ENCODE results near the gene ARIH2.

ARIH2 gene

GRCh38 chr3:48879994-48880377 is 38.7 kb upstream of the ARIH2 start:
- Histone ChIP-seq H3F3A (ENCODE audit: insufficient read depth) (no peaks in the 10 kb centered on the region), H3K79me2 (ENCODE audit: insufficient read depth, low read length) (no peaks in the 10 kb centered on the region), H3K4me3 (ENCODE audit: insufficient read depth, low read length, poor library complexity, severe bottlenecking) (no peak overlapping the region), H3K9me2 (replicated peaks; ENCODE audit: insufficient read depth, low read length) (no peaks in the 10 kb centered on the region), H3K4me2 (ENCODE audit: low read depth, low read length, poor library complexity, severe bottlenecking) (no peak overlapping the region), H3K36me3 (ENCODE audit: low read length) (no peaks in the 10 kb centered on the region), H3K9ac (ENCODE audit: low read length) (no peak overlapping the region), H3K9me3 (ENCODE audit: insufficient read depth, low read length) (no peaks in the 10 kb centered on the region), H3K27ac (ENCODE audit: low read depth, low read length) (no peak overlapping the region), H3K27me3 (ENCODE audit: low read length) (no peaks in the 10 kb centered on the region), H4K20me1 (ENCODE audit: low read depth, low read length) (no peaks in the 10 kb centered on the region), H2AFZ (ENCODE audit: low read depth, low read length, severe bottlenecking) (no peak overlapping the region)
- TF ChIP-seq EZH2phosphoT487 (conservative IDR thresholded peaks at IDR 0.05; ENCODE audit: low read length) (no peak), CTCF (IDR thresholded peaks at IDR 0.05; ENCODE audit: insufficient read depth, low read length, poor library complexity, severe bottlenecking) (no peak)

GRCh38 chr3:48881006-48881405 is 37.6 kb upstream of the ARIH2 start:
- H3K4me2 ChIP-seq (ENCODE audit: low read depth, low read length, poor library complexity, severe bottlenecking), result no peak overlapping the region
- no peaks in the 10 kb centered on the region for H3K79me2 ChIP-seq (ENCODE audit: insufficient read depth, low read length)
- H2AFZ ChIP-seq (ENCODE audit: low read depth, low read length, severe bottlenecking), result no peak overlapping the region
- H3K36me3 ChIP-seq (ENCODE audit: low read length), result no peaks in the 10 kb centered on the region
- no peaks in the 10 kb centered on the region for H3K27me3 ChIP-seq (ENCODE audit: low read length)
- H3K9me3 ChIP-seq (ENCODE audit: insufficient read depth, low read length), result no peaks in the 10 kb centered on the region
- no peak for TF ChIP-seq EZH2phosphoT487 (conservative IDR thresholded peaks at IDR 0.05; ENCODE audit: low read length)
- TF ChIP-seq CTCF (IDR thresholded peaks at IDR 0.05; ENCODE audit: insufficient read depth, low read length, poor library complexity, severe bottlenecking), result no peak
- H4K20me1 ChIP-seq (ENCODE audit: low read depth, low read length), result no peaks in the 10 kb centered on the region
- no peaks in the 10 kb centered on the region for H3K9me2 ChIP-seq (replicated peaks; ENCODE audit: insufficient read depth, low read length)
- no peak overlapping the region for H3K27ac ChIP-seq (ENCODE audit: low read depth, low read length)
- H3F3A ChIP-seq (ENCODE audit: insufficient read depth), result no peaks in the 10 kb centered on the region
- H3K4me3 ChIP-seq (ENCODE audit: insufficient read depth, low read length, poor library complexity, severe bottlenecking), result no peak overlapping the region
- H3K9ac ChIP-seq (ENCODE audit: low read length), result no peak overlapping the region

GRCh38 chr3:48881652-48882114 is 37.0 kb upstream of the ARIH2 start:
- Histone ChIP-seq H2AFZ (ENCODE audit: low read depth, low read length, severe bottlenecking) (no peak overlapping the region), H3K36me3 (ENCODE audit: low read length) (no peaks in the 10 kb centered on the region), H3K27ac (ENCODE audit: low read depth, low read length) (no peak overlapping the region), H3K9me3 (ENCODE audit: insufficient read depth, low read length) (no peaks in the 10 kb centered on the region), H3K9ac (ENCODE audit: low read length) (no peak overlapping the region), H4K20me1 (ENCODE audit: low read depth, low read length) (no peaks in the 10 kb centered on the region), H3F3A (ENCODE audit: insufficient read depth) (no peaks in the 10 kb centered on the region), H3K4me2 (ENCODE audit: low read depth, low read length, poor library complexity, severe bottlenecking) (no peak overlapping the region), H3K79me2 (ENCODE audit: insufficient read depth, low read length) (no peaks in the 10 kb centered on the region), H3K4me3 (ENCODE audit: insufficient read depth, low read length, poor library complexity, severe bottlenecking) (no peak overlapping the region), H3K9me2 (replicated peaks; ENCODE audit: insufficient read depth, low read length) (no peaks in the 10 kb centered on the region), H3K27me3 (ENCODE audit: low read length) (no peaks in the 10 kb centered on the region)
- TF ChIP-seq EZH2phosphoT487 (conservative IDR thresholded peaks at IDR 0.05; ENCODE audit: low read length), result no peak
- TF ChIP-seq CTCF (IDR thresholded peaks at IDR 0.05; ENCODE audit: insufficient read depth, low read length, poor library complexity, severe bottlenecking), result no peak
